Lung (tissue), 12 donors: Measurements from ENCODE around the gene ADAMTS16. TPM values are rescaled to one million over a fixed set of nuclear protein-coding genes. Genes with fewer than 3 reads are reported as not detected.

Experiments
- ATAC-seq: fragments of 200-7000 bp; cut with Tn5 transposase; one replicate; pipeline ENCODE4 v1.9.1; 2020; ENCODE audit warnings: moderate number of reproducible peaks; ENCODE audit not compliant: insufficient read depth, low FRiP score
- DNase-seq, 3 donors: peaks; one replicate each; pipeline ENCODE4 v3.0.0-alpha.2; 2013 to 2017
- H3K27ac ChIP-seq, 2 donors: one replicate each; pipeline ENCODE4 v1.5.1; 2013; ENCODE audit warnings: mild to moderate bottlenecking in 2 of 2, moderate library complexity in 2 of 2, control low read depth in 1 of 2, inconsistent platforms in 1 of 2, low read depth in 1 of 2, low read length in 1 of 2
- H3K27me3 ChIP-seq, 3 donors: one replicate each; pipeline ENCODE4 v1.5.1; 2013; ENCODE audit warnings: low read length in 2 of 3; ENCODE audit not compliant: control insufficient read depth in 3 of 3, insufficient read depth in 3 of 3
- H3K36me3 ChIP-seq, 4 donors: one replicate each; pipeline ENCODE4 v1.5.1; 2013; ENCODE audit warnings: low read length in 4 of 4, mild to moderate bottlenecking in 1 of 4, moderate library complexity in 1 of 4; ENCODE audit not compliant: control insufficient read depth in 4 of 4, insufficient read depth in 4 of 4
- H3K4me1 ChIP-seq, 5 donors: one replicate each; pipeline ENCODE4 v1.5.1; 2013; ENCODE audit warnings: low read length in 5 of 5, mild to moderate bottlenecking in 2 of 5, moderate library complexity in 1 of 5; ENCODE audit not compliant: control insufficient read depth in 5 of 5, insufficient read depth in 5 of 5
- H3K4me3 ChIP-seq: one replicate; pipeline ENCODE4 v1.5.1; 2013; ENCODE audit warnings: mild to moderate bottlenecking, control low read depth, moderate library complexity
- H3K9ac ChIP-seq, 2 donors: one replicate each; pipeline ENCODE4 v1.5.1; 2013; ENCODE audit warnings: low read length in 2 of 2, control low read depth in 1 of 2; ENCODE audit not compliant: insufficient read depth in 1 of 2
- H3K9me3 ChIP-seq, 4 donors: one replicate each; pipeline ENCODE4 v1.5.1; 2013; ENCODE audit warnings: low read length in 3 of 4, mild to moderate bottlenecking in 1 of 4, moderate library complexity in 1 of 4; ENCODE audit not compliant: control insufficient read depth in 4 of 4, insufficient read depth in 3 of 4
- CTCF ChIP-seq: IDR thresholded peaks from 2 replicates; pipeline ENCODE4 v1.5.1; 2012; ENCODE audit warnings: mild to moderate bottlenecking; ENCODE audit errors: control extremely low read depth, extremely low read depth
- WGBS, 2 donors: extraction: QIAGEN DNeasy Blood & Tissue Kit; methylation state at CpG; one replicate each; pipeline ENCODE4 v1.1.7; 2013; 5-methylcytosine and 5-hydroxymethylcytosine counted together
- polyA plus RNA-seq, 2 donors: library from polyadenylated mRNA; stranded (reverse); fragments of 200-250 nt; gene quantifications; one replicate each; pipeline ENCODE4 v1.2.1, GENCODE V29; 2013
- total RNA-seq, 2 donors: library from RNA; depleted of rRNA in 1 of 2; stranded (reverse); fragments of >200 nt in 1 of 2; gene quantifications; one replicate each; pipeline ENCODE4 v1.2.1, GENCODE V29; 2014 to 2021
- donor health status: control.
- donor health status: control.
- donor health status: Bipolar disorder and iron deficiency.
- donor health status: healthy.
- donor health status: DM: yes; HTN: yes; CAD: no.

Gene ADAMTS16
- total and polyA plus RNA-seq, 4 donors = 0.09 to 0.97 TPM; not detected in 2

- H3K36me3 ChIP-seq = no peaks in the 10 kb centered on the region
- H3K4me3 ChIP-seq = no peak overlapping the region
- no peak overlapping the region for H3K27ac ChIP-seq
- DNase-seq (no peak), ATAC-seq (no peak)
- no peak for TF ChIP-seq CTCF
- H3K27me3 ChIP-seq = no peaks in the 10 kb centered on the region
- H3K4me1 ChIP-seq = no peaks in the 10 kb centered on the region
- no peak overlapping the region for H3K9ac ChIP-seq
- peaks cover 0 to 5% (median 0%) of the 10 kb centered on the region in 4 donors for H3K9me3 ChIP-seq
- WGBS, 2 donors = 45 to 56% methylated on average over 6 of the region's 6 CpGs
Observed at GRCh38 chr5:5199495-5199894, 59.4 kb downstream of the ADAMTS16 start.

DNA sequence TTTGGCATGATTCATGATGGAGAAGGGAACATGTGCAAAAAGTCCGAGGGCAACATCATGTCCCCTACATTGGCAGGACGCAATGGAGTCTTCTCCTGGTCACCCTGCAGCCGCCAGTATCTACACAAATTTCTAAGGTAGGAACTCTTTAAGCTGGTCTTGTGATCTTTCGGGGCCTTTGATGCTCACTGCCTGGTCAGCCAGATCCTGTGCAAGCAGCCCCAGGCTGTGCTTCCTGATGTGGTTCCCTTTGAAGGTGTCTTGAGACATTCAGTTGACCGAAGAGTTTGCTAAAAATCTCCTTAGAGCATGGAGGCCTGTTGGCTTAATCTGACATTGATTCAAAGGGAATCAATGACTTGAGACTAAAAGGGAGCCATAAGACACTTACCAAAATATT lies 60.0 kb downstream of the ADAMTS16 start:
- Histone ChIP-seq H3K4me3 (no peak overlapping the region), H3K27ac (no peak overlapping the region), H3K36me3 (no peaks in the 10 kb centered on the region), H3K27me3 (no peaks in the 10 kb centered on the region), H3K9ac (no peak overlapping the region), H3K4me1 (no peaks in the 10 kb centered on the region), H3K9me3 (peaks cover 0 to 5% (median 0%) of the 10 kb centered on the region in 4 donors)
- ATAC-seq (no peak), DNase-seq (no peak)
- no peak for TF ChIP-seq CTCF
- WGBS, 2 donors = 79 to 93% methylated on average over 5 of the region's 5 CpGs

DNA sequence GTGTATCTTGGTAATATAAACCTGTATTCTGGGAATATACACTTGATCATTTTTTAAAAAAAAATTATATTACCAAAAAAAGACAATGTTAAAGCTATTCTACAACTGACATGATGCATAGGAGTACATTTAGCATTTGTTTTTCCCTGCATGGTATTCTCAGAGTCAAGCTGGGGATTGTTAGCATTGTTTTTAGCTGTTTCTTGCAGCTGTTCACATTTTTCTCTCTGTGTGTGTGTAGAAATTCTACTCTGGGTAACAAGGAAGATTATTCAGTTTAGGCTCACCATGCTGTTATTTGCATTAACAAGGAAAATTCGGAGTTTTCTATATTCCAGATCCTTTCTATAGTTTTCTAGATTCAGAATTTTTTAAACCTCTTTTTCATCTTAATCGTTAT lies 62.2 kb downstream of the ADAMTS16 start:
- Histone ChIP-seq H3K27me3 (no peaks in the 10 kb centered on the region), H3K4me1 (no peaks in the 10 kb centered on the region), H3K36me3 (no peaks in the 10 kb centered on the region), H3K27ac (no peak overlapping the region), H3K4me3 (no peak overlapping the region), H3K9ac (no peak overlapping the region), H3K9me3 (peaks cover 0 to 5% (median 0%) of the 10 kb centered on the region in 4 donors)
- DNase-seq (no peak), ATAC-seq (no peak)
- 44 to 53% methylated on average over 2 of the region's 2 CpGs for WGBS, 2 donors
- no peak for TF ChIP-seq CTCF

GRCh38 chr5:5203451-5203850 lies 63.3 kb downstream of the ADAMTS16 start:
- no peak overlapping the region for H3K27ac ChIP-seq
- no peaks in the 10 kb centered on the region for H3K4me1 ChIP-seq
- TF ChIP-seq CTCF = no peak
- H3K27me3 ChIP-seq = no peaks in the 10 kb centered on the region
- 75 to 85% methylated on average over 2 of the region's 2 CpGs for WGBS, 2 donors
- ATAC-seq (no peak), DNase-seq (no peak)
- no peak overlapping the region for H3K4me3 ChIP-seq
- H3K36me3 ChIP-seq = no peaks in the 10 kb centered on the region
- H3K9me3 ChIP-seq = peaks cover 0 to 5% (median 0%) of the 10 kb centered on the region in 4 donors
- H3K9ac ChIP-seq = no peak overlapping the region
